B cell (primary cell): ENCODE results near the gene PEX6. TPM values are rescaled to one million over a fixed set of nuclear protein-coding genes. Genes with fewer than 3 reads are reported as not detected.

Experiments used
- ATAC-seq: fragments of 200-7000 bp; cut with Tn5 transposase; one replicate; pipeline ENCODE4 v1.10.0; 2021; ENCODE audit warnings: low read depth, mild to moderate bottlenecking, moderate number of reproducible peaks, moderate library complexity
- CTCF ChIA-PET: fragments of 350-600 bp; sonication (Branson Sonifier 250); formaldehyde crosslinking; loops from one replicate; lab custom pipeline; 2021; ENCODE audit warnings: antibody characterized with exemption, inconsistent platforms; lab: Charles Lee
- POLR2A ChIA-PET: fragments of 350-600 bp; sonication (Branson Sonifier 250); formaldehyde crosslinking; loops from one replicate; lab custom pipeline; 2021; ENCODE audit warnings: antibody characterized with exemption; lab: Charles Lee
- DNase-seq: peaks from one replicate; pipeline ENCODE4 v3.0.0; 2013
- H2AFZ ChIP-seq: 2 replicates; pipeline ENCODE4 v1.6.1; 2012; ENCODE audit warnings: mild to moderate bottlenecking, low read depth, low read length; ENCODE audit not compliant: insufficient read depth, poor library complexity, severe bottlenecking
- H3K27ac ChIP-seq, 2 donors: 1 replicate in 1 of 2; 2 replicates in 1 of 2; pipeline ENCODE4 v1.5.1; 2012 to 2013; ENCODE audit warnings: low read length in 2 of 2, mild to moderate bottlenecking in 2 of 2, moderate library complexity in 1 of 2
- H3K27me3 ChIP-seq, 4 experiments: fragments of 200-600 bp in 1 of 4; sonication (generic) in 1 of 4; replicated peaks in 1 of 4; 1 replicate in 2 of 4; 2 replicates in 2 of 4; pipeline versions ENCODE4 v1.6.1 to v1.7.0; 2013 to 2016; ENCODE audit warnings: low read length in 3 of 4, mild to moderate bottlenecking in 2 of 4, mixed read lengths in 1 of 4, moderate library complexity in 1 of 4; ENCODE audit not compliant: insufficient read depth in 4 of 4, control insufficient read depth in 3 of 4; ENCODE audit errors: control extremely low read depth in 1 of 4
- H3K36me3 ChIP-seq, 2 experiments: replicated peaks in 1 of 2; 1 replicate in 1 of 2; 2 replicates in 1 of 2; pipeline versions ENCODE4 v1.6.1 to v1.7.1; 2013; ENCODE audit warnings: low read length in 1 of 2; ENCODE audit not compliant: insufficient read depth in 2 of 2, control insufficient read depth in 1 of 2; ENCODE audit errors: control extremely low read depth in 1 of 2, extremely low read depth in 1 of 2
- H3K4me1 ChIP-seq, 2 donors: fragments of 200-600 bp in 1 of 2; sonication (generic) in 1 of 2; 1 replicate in 1 of 2; 2 replicates in 1 of 2; pipeline versions ENCODE4 v1.5.1 to v1.6.1; 2013 to 2017; ENCODE audit warnings: low read length in 2 of 2; ENCODE audit not compliant: control insufficient read depth in 2 of 2, insufficient read depth in 2 of 2
- H3K4me2 ChIP-seq: replicated peaks from 2 replicates; pipeline ENCODE3; 2012; ENCODE audit warnings: mild to moderate bottlenecking, low read depth, low read length; ENCODE audit not compliant: poor library complexity, severe bottlenecking
- H3K4me3 ChIP-seq, 5 experiments: fragments of 200-600 bp in 1 of 5; sonication (generic) in 1 of 5; 1 replicate in 3 of 5; 2 replicates in 2 of 5; pipeline versions ENCODE4 v1.5.1 to v1.7.0; 2011 to 2016; ENCODE audit warnings: low read length in 4 of 5, mild to moderate bottlenecking in 4 of 5, low read depth in 2 of 5, control low read depth in 1 of 5, moderate library complexity in 1 of 5; ENCODE audit not compliant: insufficient read depth in 1 of 5; ENCODE audit errors: control extremely low read depth in 1 of 5, extremely low read depth in 1 of 5
- H3K79me2 ChIP-seq: fragments of 200-600 bp; sonication (generic); one replicate; pipeline ENCODE4 v1.6.0; 2016; ENCODE audit warnings: low read length; ENCODE audit not compliant: control insufficient read depth, insufficient read depth
- H3K9ac ChIP-seq: fragments of 200-600 bp; sonication (generic); 2 replicates; pipeline ENCODE4 v1.6.1; 2017; ENCODE audit warnings: mild to moderate bottlenecking, low read length, moderate library complexity
- H3K9me3 ChIP-seq, 3 donors: one replicate each; pipeline versions ENCODE4 v1.6.1 to v1.7.1; 2013; ENCODE audit warnings: low read length in 2 of 3; ENCODE audit not compliant: control insufficient read depth in 2 of 3, insufficient read depth in 1 of 3; ENCODE audit errors: control extremely low read depth in 1 of 3
- H4K20me1 ChIP-seq: 2 replicates; pipeline ENCODE4 v1.6.0; 2012; ENCODE audit warnings: mild to moderate bottlenecking, low read length; ENCODE audit not compliant: insufficient read depth, control insufficient read depth, poor library complexity, severe bottlenecking
- H3K27ac Mint-ChIP-seq: one replicate; pipeline ENCODE4 v1.8.0; 2021; ENCODE audit warnings: mixed read lengths
- H3K27me3 Mint-ChIP-seq: one replicate; pipeline ENCODE4 v1.8.0; 2021; ENCODE audit warnings: mixed read lengths
- H3K4me1 Mint-ChIP-seq: one replicate; pipeline ENCODE4 v1.8.0; 2021; ENCODE audit warnings: mixed read lengths
- H3K4me3 Mint-ChIP-seq: one replicate; pipeline ENCODE4 v1.8.0; 2021; ENCODE audit warnings: mixed read lengths
- H3K9me3 Mint-ChIP-seq: one replicate; pipeline ENCODE4 v1.8.0; 2022; ENCODE audit warnings: mixed read lengths; ENCODE audit not compliant: insufficient read depth
- EZH2 ChIP-seq: IDR thresholded peaks from 2 replicates; pipeline ENCODE4 v1.6.1; 2012; ENCODE audit warnings: borderline replicate concordance, low read depth, mild to moderate bottlenecking, moderate library complexity, low read length; ENCODE audit not compliant: insufficient read depth, poor library complexity, severe bottlenecking
- WGBS: methylation state at CpG from one replicate; pipeline ENCODE4 v1.1.5; 2013; ENCODE audit warnings: missing lambda C conversion rate; ENCODE audit not compliant: insufficient coverage; 5-methylcytosine and 5-hydroxymethylcytosine counted together
- intact Hi-C: fragments of 100-400 bp; cut with micrococcal nuclease; formaldehyde crosslinking; loops from one replicate; pipeline ENCODE4 v1.10.0; 2022
- polyA plus RNA-seq: library from polyadenylated mRNA; depleted of rRNA; stranded (reverse); fragments of >200 nt; gene quantifications from 2 replicates; pipeline ENCODE4 v1.2.3, GENCODE V29; 2012
- total RNA-seq, 2 donors: library from RNA; stranded (reverse); fragments of 120-200 nt in 1 of 2; gene quantifications; 1 replicate in 1 of 2; 2 replicates in 1 of 2; pipeline versions ENCODE4 v1.2.3 to v1.2.4, GENCODE V29; 2013 to 2022
- TF ChIP-seq, protein P1 (sequence below): fragments of 200-600 bp; IDR thresholded peaks from one replicate; pipeline ENCODE4 v1.8.0; 2022; ENCODE audit warnings: antibody characterized with exemption, mild to moderate bottlenecking

The PEX6 gene
- total and polyA plus RNA-seq, 2 donors (not counting 1 experiment from before 2014, with no cell fraction given) = 16.0 to 16.6 TPM

DNA sequence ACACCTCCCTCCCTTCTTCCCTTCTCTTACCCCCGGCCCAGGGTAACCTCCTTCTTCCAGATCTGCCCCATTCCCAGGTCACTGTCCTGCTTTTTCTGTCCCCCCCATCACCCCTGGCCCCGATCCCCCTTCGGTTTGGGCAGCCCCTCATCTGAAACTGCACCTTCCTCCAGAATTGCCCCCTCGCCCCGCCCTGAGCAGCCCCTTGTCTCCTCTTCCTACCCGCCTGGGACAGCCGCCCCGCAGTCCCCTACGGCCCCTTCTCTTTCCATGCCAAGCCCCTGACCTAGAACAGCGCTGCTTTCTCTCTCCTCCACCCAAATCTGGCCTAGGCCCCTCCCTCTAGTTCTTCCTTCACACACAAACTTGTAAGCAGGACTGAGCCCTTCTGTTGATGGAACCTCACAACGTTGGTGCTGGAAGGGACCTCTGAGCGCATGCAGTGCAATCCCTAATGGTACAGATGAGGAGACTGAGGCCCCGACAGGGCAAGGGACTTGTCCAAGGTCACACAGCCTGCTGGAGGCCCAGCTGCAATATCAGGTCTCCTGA is 6.0 kb upstream of the PEX6 start:
- Histone ChIP-seq H3K27ac (peak overlapping the region; percentile 46 to 82), H2AFZ (peak overlapping the region; percentile 88), H3K4me1 (peaks cover 12 to 22% of the 10 kb centered on the region in 2 donors), H3K79me2 (peaks cover 62% of the 10 kb centered on the region), H3K4me2 (peak overlapping the region; percentile 79), H3K9ac (peak overlapping the region; percentile 93), H3K27me3 (no peaks in the 10 kb centered on the region), H3K9me3 (no peaks in the 10 kb centered on the region), H3K4me3 (peak overlapping the region; percentile 25 to 96 (median 91)), H4K20me1 (no peaks in the 10 kb centered on the region), H3K36me3 (peaks cover 0 to 19% of the 10 kb centered on the region in 2 experiments)
- H3K27me3 Mint-ChIP-seq = no peaks in the 10 kb centered on the region
- CTCF ChIA-PET = interaction anchor here (0.6 to 1.8 kb wide), 4 partner anchors 52 to 357 kb away, joined by 3 to 8 read pairs (median 4); partner anchors contain the start of gene CNPY3
- peak overlapping the region; percentile 89 for H3K4me3 Mint-ChIP-seq
- peak overlapping the region; percentile 82 for H3K27ac Mint-ChIP-seq
- peak; percentile 40 for DNase-seq
- POLR2A ChIA-PET = interaction anchor here (0.9 to 2.2 kb wide), 6 partner anchors 14 to 189 kb away, joined by 3 to 36 read pairs (median 3); partner anchors contain the start of genes CNPY3, KLHDC3, MEA1 and RPL7L1
- WGBS = 12% methylated on average over 13 of the region's 13 CpGs
- peaks cover 42% of the 10 kb centered on the region for H3K4me1 Mint-ChIP-seq
- no peaks in the 10 kb centered on the region for H3K9me3 Mint-ChIP-seq
- ATAC-seq = no peak
- intact Hi-C loops = loop anchor here (1.0 kb wide), 3 partner anchors 29 to 186 kb away; partner anchors contain the start of genes CNPY3, KLHDC3 and SRF
- TF ChIP-seq, protein P1, sequence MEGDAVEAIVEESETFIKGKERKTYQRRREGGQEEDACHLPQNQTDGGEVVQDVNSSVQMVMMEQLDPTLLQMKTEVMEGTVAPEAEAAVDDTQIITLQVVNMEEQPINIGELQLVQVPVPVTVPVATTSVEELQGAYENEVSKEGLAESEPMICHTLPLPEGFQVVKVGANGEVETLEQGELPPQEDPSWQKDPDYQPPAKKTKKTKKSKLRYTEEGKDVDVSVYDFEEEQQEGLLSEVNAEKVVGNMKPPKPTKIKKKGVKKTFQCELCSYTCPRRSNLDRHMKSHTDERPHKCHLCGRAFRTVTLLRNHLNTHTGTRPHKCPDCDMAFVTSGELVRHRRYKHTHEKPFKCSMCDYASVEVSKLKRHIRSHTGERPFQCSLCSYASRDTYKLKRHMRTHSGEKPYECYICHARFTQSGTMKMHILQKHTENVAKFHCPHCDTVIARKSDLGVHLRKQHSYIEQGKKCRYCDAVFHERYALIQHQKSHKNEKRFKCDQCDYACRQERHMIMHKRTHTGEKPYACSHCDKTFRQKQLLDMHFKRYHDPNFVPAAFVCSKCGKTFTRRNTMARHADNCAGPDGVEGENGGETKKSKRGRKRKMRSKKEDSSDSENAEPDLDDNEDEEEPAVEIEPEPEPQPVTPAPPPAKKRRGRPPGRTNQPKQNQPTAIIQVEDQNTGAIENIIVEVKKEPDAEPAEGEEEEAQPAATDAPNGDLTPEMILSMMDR = no peak
- no peak for TF ChIP-seq EZH2
